NOMO-1 (cell line): Measurements from ENCODE around the gene PDLIM3.
"Not testable (repeated sequence)": the region's sequence is repeated elsewhere in the genome, so short reads cannot be mapped to it uniquely, and the experiment has no call there.

Source experiments
- DNase-seq, 2 experiments: peaks; one replicate each; lab custom pipeline; 2025; ENCODE audit not compliant: unreplicated experiment in 2 of 2; lab: John Stamatoyannopoulos, UW

PDLIM3 gene

DNA sequence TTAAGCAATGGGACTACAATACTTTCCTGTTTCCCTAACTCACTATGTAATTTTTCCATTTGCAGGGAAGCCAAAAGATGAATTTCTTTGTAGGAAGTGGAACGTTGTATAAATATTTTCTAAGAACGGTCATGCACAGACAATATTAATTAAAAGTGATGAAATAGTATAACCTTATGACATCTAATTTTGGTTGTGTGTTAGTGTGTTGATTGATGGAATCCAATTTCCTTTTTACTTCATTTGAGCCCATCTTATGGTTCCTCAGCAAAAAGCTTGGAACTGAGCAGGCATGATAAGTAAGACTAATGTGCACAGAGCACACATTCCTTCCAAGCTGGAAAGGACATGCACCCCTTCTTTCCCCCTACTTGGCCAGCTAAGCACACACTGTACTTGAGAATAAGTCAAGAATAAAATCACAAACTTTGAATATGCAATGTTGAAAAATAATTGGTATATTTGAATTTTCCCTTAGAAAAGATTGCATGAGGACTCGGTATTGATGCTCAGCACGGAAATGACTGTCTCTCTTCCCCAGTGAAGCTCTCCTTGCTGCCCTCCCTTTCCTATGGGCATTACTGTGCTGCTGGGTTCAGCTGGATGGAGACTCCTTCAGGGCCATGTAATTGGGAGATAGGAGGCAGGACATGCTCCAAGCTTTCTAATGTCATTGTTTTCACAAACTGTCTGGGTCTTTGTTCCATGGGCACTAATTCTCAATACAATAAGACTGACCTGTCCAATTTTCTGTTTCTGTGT, 19.2 kb upstream of the PDLIM3 start:
- DNase-seq = no peak

DNA sequence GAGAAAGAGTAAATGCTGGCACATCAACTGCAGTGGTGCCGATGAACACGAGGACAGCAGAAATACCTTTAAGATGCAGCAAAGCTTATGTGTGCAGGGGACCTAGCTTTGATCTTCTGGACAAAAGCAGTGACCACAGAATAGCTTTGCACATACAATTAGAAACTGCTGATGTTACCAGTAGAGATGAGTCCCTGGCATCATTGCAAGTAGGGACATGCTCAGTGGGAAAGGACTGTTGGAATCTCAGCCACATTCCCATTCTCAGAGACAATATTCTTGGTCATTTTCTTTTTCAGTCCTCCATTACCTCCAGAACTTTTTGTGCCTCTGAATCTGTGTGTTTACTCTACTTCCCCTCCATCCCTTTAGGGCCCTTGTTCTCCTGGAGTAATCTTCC, 16.9 kb upstream of the PDLIM3 start:
- DNase-seq = no peak

DNA sequence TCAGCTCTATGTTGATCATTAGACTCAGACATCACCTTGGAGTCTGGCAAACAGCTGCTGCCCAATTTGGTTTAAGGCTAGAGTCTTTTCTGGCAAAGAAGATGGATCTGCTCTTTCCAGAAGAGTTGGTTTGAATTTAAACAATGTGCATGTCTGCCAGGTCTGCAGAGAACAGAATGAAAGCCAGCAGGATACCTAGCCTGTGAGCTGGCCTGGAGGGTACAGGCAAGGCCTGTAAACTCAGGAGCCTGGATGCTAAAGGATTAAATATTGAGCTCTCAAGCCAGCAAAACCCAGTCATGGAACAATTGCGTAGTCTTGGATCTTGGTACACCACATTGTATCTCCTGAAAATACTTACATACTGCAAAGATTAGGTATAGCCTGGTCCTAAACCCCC, 15.6 kb upstream of the PDLIM3 start:
- DNase-seq = no peak

DNA sequence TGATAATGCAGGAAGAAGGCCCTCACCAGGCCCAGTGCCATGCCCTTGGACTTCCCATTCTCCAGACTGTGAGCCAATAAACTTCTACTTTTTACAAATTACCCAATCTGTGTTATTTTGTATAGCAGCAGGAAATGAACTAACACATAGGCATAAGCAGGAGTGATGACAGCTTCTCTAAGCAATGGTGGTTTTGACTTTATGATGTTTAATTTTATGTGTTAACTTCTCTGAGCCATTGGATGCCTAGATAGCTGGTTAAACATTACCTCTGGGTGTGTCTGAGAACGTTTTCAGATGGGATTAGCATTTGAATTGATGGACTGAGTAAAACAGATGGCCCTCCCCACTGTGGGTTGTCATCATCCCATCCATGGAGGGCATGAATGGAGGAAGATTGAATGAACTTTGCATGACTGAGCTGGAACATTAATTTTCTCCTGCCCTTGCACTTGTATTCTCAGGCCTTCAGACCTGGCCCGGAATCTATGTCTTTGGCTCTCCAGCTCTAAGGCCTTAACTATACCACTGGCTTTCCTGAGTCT, 13.9 kb upstream of the PDLIM3 start:
- DNase-seq = no peak

DNA sequence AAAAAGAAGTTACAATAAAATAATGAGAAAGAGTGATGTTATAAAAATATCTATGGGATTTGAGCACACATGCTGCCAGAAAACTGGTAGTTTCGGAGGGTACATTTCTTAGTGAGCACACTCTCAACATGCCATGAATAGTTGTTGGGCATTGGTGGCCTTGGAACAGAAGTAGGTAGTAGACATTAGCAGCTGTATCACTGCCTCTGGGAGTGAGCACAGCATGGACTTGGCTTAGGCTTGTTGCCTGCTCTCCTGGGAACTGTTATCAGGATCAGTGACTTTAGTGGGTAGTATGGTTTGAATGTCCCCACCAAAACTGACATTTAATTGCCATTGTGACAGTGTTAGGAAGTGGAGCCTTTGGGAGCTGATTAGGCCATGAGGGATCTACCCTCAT, 13.3 kb upstream of the PDLIM3 start:
- DNase-seq = no peak

DNA sequence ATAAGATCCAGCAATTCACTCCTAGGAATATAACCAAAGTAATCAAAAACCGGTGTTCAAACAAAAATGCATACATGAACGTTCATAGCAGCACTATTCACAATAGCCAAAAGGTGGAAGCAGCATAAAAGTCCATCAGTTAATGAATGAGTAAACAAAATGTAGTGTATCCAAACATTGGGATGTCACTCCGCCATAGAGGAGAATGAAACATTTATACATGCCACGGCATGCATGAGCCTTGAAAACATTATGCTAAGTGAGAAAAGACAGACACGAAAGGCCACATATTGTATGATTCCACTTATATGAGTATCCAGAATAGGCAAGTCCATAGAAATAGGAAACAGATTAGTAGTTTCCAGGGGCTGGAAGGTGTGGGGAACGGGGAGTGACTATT, 11.0 kb upstream of the PDLIM3 start:
- DNase-seq = no peak

DNA sequence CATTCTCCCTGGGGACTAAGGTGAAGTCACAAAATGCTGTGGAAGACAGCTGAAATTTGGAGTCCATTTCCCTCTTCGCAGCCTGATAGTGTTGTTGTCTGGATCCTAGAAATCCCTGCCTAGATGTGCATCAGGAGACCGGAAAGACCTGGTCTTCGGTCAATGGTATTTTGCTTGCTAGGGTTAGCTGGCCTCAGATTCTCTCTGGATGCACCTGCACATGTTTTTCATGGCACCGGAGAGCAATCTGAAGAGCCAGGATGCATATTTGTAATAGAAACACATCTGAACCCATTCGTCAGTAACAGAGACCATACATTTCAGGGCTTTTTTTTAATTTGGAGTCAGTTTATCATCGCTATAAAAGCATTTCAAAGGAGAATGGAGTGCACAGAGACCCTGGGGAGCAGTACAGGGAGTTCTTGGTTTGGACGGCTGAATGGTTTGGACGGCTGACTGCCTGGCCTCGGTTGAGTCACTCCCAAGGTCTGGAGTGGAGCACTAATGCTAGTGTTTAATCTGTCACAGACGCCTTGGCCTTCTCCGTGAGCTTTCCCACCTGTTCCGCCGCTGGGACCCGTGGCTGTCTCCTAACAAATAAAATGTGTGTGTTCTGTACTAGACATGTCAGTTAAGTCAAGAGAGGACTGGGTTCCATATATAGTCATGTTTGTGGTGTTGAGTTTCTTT, 7.5 kb upstream of the PDLIM3 start:
- no peak for DNase-seq

- no peak for DNase-seq
Measured at GRCh38 chr4:185541251-185541727, 6.0 kb upstream of the PDLIM3 start.

DNA sequence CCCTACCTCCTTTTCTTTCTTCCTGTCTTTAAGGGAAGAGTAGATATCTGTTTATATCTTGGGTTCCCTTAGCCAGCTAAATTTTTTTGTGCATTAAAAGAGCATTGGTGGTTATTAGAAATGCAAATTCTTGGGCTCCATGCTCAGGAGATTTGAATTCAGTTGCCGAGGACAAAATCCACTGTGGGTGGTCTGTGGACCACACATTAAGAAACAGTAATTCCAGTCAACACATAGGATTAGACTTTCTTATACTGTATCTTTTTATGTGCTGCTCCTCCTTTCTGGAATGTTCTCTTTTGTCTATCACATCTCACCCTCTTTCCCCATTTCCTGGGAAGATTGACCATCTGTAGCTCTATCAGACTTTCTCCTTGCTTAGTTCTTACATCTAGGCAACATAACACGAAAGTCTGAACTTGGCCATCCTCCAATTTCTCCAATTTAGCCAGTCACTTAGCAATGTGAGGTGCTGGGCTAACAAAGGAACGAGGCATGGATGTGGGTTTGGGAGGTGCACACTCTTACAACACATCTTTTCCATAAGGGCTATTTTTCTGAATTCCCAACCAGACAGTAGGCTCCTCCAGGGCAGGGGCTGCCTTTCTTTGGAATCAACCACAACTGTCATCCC, 5.3 kb upstream of the PDLIM3 start:
- DNase-seq = no peak

GRCh38 chr4:185540040-185540439, 4.7 kb upstream of the PDLIM3 start:
- no peak for DNase-seq

- no peak for DNase-seq
Measured at GRCh38 chr4:185538806-185539205, 3.5 kb upstream of the PDLIM3 start.

GRCh38 chr4:185536411-185536709, 1.1 kb upstream of the PDLIM3 start:
- DNase-seq = no peak

GRCh38 chr4:185535612-185536410, 504 bp upstream of the PDLIM3 start:
- DNase-seq = no peak

DNA sequence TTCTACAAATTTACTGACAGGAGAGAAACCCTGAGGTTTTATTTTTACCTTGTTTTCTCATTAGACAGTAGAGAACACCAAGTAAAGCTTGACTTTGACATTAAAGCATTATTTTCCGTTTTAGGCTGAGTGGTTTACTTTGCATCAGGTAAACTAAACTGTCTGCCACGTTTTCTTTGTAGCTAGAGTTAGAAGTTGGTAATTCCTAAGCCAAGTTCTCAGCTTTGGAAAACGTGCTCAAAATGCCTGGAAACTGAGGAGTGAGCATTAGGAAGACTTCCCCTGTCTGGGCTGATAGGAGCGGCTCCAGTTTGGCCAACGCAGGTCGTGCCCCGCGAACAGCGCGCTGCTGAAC, 819 bp downstream of the PDLIM3 start:
- DNase-seq = no peak

DNA sequence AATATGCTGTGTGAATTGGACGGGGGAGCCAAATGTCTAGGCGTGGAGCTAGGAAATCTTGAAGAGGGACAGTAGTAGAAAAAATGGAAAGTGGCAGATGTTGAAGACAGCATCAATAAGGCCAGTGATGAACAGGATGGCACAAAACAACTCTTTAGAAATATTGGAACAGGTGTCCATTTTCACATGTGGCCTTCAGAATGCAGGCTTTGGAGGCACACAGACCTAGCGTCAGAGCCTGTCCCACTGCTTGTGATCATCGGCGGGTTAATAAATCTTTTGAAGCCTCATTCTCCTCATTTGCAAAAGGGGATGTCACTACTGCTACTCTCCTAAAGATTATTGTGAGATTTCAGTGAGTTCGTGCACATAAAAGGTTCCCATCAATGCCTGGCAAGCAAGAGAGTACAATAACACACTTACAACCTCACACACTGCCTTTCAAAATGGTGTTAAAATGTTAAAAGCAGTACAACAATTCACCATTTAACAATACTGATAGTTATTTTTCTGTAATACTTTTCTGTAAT, 2.4 kb downstream of the PDLIM3 start:
- DNase-seq = no peak

DNA sequence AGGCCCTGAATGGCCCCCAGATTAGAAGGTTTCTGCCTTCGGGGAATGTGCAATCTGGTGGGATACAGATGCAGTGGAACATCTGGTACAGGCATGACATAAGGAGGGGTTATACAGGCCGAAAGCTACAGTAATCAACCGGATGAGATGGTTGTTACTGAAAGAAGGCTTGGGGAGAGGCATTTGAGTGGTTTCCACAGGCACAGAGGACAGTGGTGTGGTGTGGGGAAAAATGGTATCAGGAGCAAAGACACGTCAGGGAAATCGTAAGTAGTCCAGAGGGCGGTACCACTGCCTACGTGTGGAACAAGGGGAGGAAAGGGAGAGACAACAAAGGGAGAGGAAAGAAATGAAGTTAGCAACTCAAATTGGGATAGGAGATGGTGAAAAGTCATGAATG, 3.0 kb downstream of the PDLIM3 start:
- no peak for DNase-seq

DNA sequence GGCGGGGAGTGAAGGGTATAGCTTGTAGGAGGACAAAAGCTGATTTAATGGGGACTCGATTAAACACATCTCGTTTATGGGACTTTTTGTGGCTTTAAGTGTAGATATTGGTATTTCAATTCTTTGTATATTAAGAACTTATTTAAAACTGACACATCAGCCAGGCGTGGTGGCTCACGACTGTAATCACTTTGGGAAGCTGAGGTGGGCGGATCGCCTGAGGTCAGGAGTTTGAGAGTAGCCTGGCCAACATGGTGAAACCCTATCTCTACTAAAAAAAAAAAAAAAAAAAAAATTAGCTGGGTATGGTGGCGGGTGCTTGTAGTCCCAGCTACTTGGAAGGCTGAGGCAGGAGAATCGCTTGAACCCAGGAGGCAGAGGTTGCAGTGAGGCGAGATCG, 3.7 kb downstream of the PDLIM3 start:
- DNase-seq = not testable (repeated sequence)

- no peak for DNase-seq
Measured at GRCh38 chr4:185529413-185529812, 5.9 kb downstream of the PDLIM3 start.

DNA sequence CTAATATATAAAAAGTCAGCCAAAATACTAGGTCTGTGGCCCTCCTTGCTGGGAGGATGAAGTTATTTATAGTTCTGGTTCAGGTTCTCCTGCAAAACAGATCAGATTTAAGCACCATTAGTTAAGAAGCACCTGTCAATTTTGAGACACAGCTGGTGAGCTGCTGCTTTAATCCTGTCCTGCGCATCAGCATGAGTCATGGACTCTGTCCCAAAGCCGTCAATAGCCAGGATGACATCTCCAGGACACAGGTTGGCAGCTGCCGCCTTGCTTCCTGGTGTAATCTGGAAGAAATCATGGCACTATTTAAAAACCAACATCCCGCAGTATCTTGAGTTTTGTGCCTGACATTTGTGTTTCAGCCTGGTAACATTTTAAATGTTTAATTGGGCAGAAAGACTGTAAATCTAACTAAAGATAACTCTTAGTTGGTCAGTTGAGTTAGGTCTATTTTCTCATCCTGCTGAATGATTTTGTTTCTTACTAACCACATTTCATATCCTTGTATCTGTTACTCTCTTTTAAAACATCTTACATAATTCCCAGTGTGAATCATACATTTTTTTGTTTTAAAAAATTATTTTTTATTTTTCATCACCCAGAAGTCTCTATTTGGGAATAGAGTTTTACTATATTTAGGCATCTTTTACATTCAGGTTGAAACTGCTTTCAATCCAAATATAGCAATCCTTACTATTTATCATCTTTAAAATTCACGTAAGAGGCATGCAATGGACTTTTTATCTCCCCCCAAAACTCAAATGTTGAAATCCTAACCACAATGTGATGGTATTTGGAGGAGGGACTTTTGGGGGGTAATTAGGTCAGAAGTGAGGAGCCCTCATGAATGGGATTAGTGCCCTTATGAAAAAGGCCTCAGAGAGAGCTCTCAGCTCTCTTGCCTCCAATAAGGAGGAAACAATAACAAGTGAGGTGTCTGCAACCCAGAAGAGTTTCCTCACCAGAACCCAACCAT, 10.1 kb downstream of the PDLIM3 start:
- DNase-seq = no peak

- DNase-seq = no peak
Measured at GRCh38 chr4:185523862-185524261, 11.4 kb downstream of the PDLIM3 start.
